Activated T-helper 1 cell treated with Interleukin-2 at 50 U/mL for 16 hours (primary cell): ENCODE measurements around the gene HIRA.
"Not testable (repeated sequence)": the region's sequence is repeated elsewhere in the genome, so short reads cannot be mapped to it uniquely, and the experiment has no call there.

Source experiments
- DNase-seq: peaks from one replicate; pipeline ENCODE4 v3.0.0-alpha.2; 2020; ENCODE audit warnings: low read depth

The HIRA gene

GRCh38 chr22:19443544-19444211, 12.1 kb upstream of the HIRA start:
- DNase-seq, result no peak

GRCh38 chr22:19442166-19442565, 10.6 kb upstream of the HIRA start:
- no peak for DNase-seq

GRCh38 chr22:19440411-19441195, 9.1 kb upstream of the HIRA start:
- DNase-seq, result no peak

- no peak for DNase-seq
Measured at GRCh38 chr22:19438298-19438697, 6.8 kb upstream of the HIRA start.

- not testable (repeated sequence) for DNase-seq
Measured at GRCh38 chr22:19436444-19437161, 5.1 kb upstream of the HIRA start.

- DNase-seq, result no peak
Measured at GRCh38 chr22:19434829-19435580, 3.5 kb upstream of the HIRA start.

- no peak for DNase-seq
Measured at GRCh38 chr22:19434401-19434800, 2.9 kb upstream of the HIRA start.

GRCh38 chr22:19432133-19432851, 759 bp upstream of the HIRA start, which contains the start of gene MRPL40:
Gene MRPL40, plus strand, starts transcription at chr22:19432545. Its CDS starts 10 bp downstream, at chr22:19432555.
- peak; percentile 79 for DNase-seq

- DNase-seq, result no peak
Measured at GRCh38 chr22:19430890-19431541, 517 bp downstream of the HIRA start.

GRCh38 chr22:19429950-19430889, 1.3 kb downstream of the HIRA start:
- no peak for DNase-seq

- no peak for DNase-seq
Measured at GRCh38 chr22:19424186-19424500, 7.4 kb downstream of the HIRA start.

GRCh38 chr22:19422440-19423301, 8.9 kb downstream of the HIRA start:
- DNase-seq, result no peak

GRCh38 chr22:19420321-19420720, 11.2 kb downstream of the HIRA start:
- DNase-seq, result no peak

- DNase-seq, result no peak
Measured at GRCh38 chr22:19419464-19420178, 11.9 kb downstream of the HIRA start.

GRCh38 chr22:19419086-19419463, 12.5 kb downstream of the HIRA start:
- no peak for DNase-seq

- no peak for DNase-seq
Measured at GRCh38 chr22:19412923-19413322, 18.6 kb downstream of the HIRA start.

- no peak for DNase-seq
Measured at GRCh38 chr22:19412478-19412877, 19.1 kb downstream of the HIRA start.

GRCh38 chr22:19411690-19412045, 19.9 kb downstream of the HIRA start:
- DNase-seq, result no peak
